ENCODE results near the gene NCAM2. TPM values are rescaled to one million over a fixed set of nuclear protein-coding genes. Genes with fewer than 3 reads are reported as not detected.

NCAM2 gene
- total RNA-seq, 3 donors from 2014 or later, result 2.9 to 14.1 (median 4.0) TPM

- Histone ChIP-seq H3K9me3 (no peaks in the 10 kb centered on the region), H3K4me1 (ENCODE audit: low read depth) (no peaks in the 10 kb centered on the region), H3K4me3 (no peak overlapping the region), H3K36me3 (ENCODE audit: low read depth) (no peaks in the 10 kb centered on the region)
- no peak for ATAC-seq
- intact Hi-C loops (cut with DNase I, micrococcal nuclease), result no loop called here
- no peak for TF ChIP-seq CTCF (IDR thresholded peaks at IDR 0.05)
- DNase-seq, result no peak
These were observed 288.1 kb downstream of the NCAM2 start for GRCh38 chr21:21286170-21286798.

GRCh38 chr21:21290751-21291150 is 292.5 kb downstream of the NCAM2 start:
- no peaks in the 10 kb centered on the region for H3K9me3 ChIP-seq
- no peak for DNase-seq
- no peaks in the 10 kb centered on the region for H3K4me1 ChIP-seq (ENCODE audit: low read depth)
- H3K36me3 ChIP-seq (ENCODE audit: low read depth), result no peaks in the 10 kb centered on the region
- no peak for TF ChIP-seq CTCF (IDR thresholded peaks at IDR 0.05)
- no peak for ATAC-seq
- no peak overlapping the region for H3K4me3 ChIP-seq
- intact Hi-C loops (cut with DNase I, micrococcal nuclease), result no loop called here

GRCh38 chr21:21291883-21292569 is 293.8 kb downstream of the NCAM2 start:
- DNase-seq (no peak), ATAC-seq (no peak)
- H3K9me3 ChIP-seq, result no peaks in the 10 kb centered on the region
- H3K36me3 ChIP-seq (ENCODE audit: low read depth), result no peaks in the 10 kb centered on the region
- TF ChIP-seq CTCF (IDR thresholded peaks at IDR 0.05), result no peak
- no peaks in the 10 kb centered on the region for H3K4me1 ChIP-seq (ENCODE audit: low read depth)
- no peak overlapping the region for H3K4me3 ChIP-seq
- intact Hi-C loops (cut with DNase I, micrococcal nuclease), result no loop called here

- DNase-seq (no peak), ATAC-seq (no peak)
- Histone ChIP-seq H3K4me1 (ENCODE audit: low read depth) (no peaks in the 10 kb centered on the region), H3K36me3 (ENCODE audit: low read depth) (no peaks in the 10 kb centered on the region), H3K9me3 (no peaks in the 10 kb centered on the region), H3K4me3 (no peak overlapping the region)
- TF ChIP-seq CTCF (IDR thresholded peaks at IDR 0.05), result no peak
- intact Hi-C loops (cut with DNase I, micrococcal nuclease), result no loop called here
These were observed 297.1 kb downstream of the NCAM2 start for GRCh38 chr21:21295303-21295702.

- DNase-seq, result no peak
- intact Hi-C loops (cut with DNase I, micrococcal nuclease), result no loop called here
- Histone ChIP-seq H3K36me3 (ENCODE audit: low read depth) (no peaks in the 10 kb centered on the region), H3K4me3 (no peak overlapping the region), H3K4me1 (ENCODE audit: low read depth) (no peaks in the 10 kb centered on the region), H3K9me3 (no peaks in the 10 kb centered on the region)
- no peak for ATAC-seq
- no peak for TF ChIP-seq CTCF (IDR thresholded peaks at IDR 0.05)
These were observed 299.0 kb downstream of the NCAM2 start for GRCh38 chr21:21297211-21297610.
